Keratinocyte (primary cell): ENCODE measurements around the gene SS18L1.

ENCODE experiments used
- EZH2 ChIP-seq: IDR thresholded peaks from one replicate; pipeline ENCODE4 v1.6.1; 2012; ENCODE audit warnings: inconsistent platforms, mild to moderate bottlenecking, low read length, moderate library complexity
- TF ChIP-seq, protein P1 (sequence below), 3 experiments: IDR thresholded peaks in 1 of 3; conservative IDR thresholded peaks in 1 of 3; optimal IDR thresholded peaks in 1 of 3; 2 replicates in 2 of 3; 3 replicates in 1 of 3; pipeline versions ENCODE3 to v1.5.1; 2011; ENCODE audit warnings: low read length in 3 of 3, mild to moderate bottlenecking in 3 of 3, moderate library complexity in 2 of 3, control low read depth in 1 of 3, inconsistent platforms in 1 of 3; ENCODE audit not compliant: insufficient read depth in 2 of 3; ENCODE audit errors: extremely low read depth in 1 of 3

DNA sequence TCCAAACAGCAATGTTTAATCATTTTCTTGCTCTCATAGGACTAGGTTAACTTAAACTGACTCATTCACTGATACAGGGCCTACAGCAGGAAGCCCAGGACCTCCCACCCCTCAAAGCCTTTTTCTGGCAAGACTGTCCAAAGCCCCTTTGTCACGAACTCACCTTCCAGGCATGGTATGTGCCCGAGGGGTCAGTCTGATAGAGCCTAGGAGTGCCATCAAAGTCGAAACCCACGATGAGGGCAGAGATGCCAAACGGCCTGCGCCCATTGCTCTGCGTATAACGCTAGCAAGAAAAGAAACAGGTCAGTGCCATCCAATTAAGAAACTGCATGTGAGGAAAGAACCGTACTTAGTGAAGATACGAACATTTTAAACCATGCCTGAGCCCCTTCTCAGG lies 4.7 kb upstream of the SS18L1 start:
- TF ChIP-seq, protein P1, sequence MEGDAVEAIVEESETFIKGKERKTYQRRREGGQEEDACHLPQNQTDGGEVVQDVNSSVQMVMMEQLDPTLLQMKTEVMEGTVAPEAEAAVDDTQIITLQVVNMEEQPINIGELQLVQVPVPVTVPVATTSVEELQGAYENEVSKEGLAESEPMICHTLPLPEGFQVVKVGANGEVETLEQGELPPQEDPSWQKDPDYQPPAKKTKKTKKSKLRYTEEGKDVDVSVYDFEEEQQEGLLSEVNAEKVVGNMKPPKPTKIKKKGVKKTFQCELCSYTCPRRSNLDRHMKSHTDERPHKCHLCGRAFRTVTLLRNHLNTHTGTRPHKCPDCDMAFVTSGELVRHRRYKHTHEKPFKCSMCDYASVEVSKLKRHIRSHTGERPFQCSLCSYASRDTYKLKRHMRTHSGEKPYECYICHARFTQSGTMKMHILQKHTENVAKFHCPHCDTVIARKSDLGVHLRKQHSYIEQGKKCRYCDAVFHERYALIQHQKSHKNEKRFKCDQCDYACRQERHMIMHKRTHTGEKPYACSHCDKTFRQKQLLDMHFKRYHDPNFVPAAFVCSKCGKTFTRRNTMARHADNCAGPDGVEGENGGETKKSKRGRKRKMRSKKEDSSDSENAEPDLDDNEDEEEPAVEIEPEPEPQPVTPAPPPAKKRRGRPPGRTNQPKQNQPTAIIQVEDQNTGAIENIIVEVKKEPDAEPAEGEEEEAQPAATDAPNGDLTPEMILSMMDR (optimal IDR thresholded peaks at IDR 0.05 in 1 of 3, IDR thresholded peaks at IDR 0.05 in 1 of 3, conservative IDR thresholded peaks at IDR 0.05 in 1 of 3; ENCODE audit: extremely low read depth in 1 of 3, insufficient read depth in 2 of 3, low read length in 3 of 3): no peak
- no peak for TF ChIP-seq EZH2
